Measurements from ENCODE around the gene TRIM62. TPM values are rescaled to one million over a fixed set of nuclear protein-coding genes. Genes with fewer than 3 reads are reported as not detected.

The TRIM62 gene
- 16.1 TPM for total RNA-seq

DNA sequence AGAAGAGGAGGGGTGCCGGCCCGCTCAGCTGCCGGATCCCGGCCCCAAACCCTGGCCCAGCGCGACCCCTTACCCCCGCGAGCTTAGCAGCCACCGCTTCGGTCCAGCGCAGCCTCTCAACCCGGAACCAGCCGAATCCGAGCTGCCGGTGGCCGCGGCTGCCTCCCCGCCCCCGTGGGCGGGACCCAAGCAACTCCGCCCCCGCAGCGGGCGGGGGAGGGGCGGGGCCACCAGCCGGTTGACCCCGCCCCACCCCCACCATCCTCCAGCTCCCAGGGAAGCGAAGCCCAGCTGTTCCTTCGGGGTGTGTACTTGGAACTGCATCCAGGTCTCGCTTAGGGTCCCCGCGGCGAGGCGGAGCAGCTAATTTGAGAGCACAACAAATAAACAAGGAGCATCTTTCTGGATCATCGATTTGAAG, at the start of gene TRIM62:
Gene TRIM62, minus strand, starts transcription at position 123 of the 421 bp plus-strand sequence. CDS start 611 bp downstream, outside the sequence.
- DNase-seq (ENCODE audit: low spot score), result peak; percentile 87

DNA sequence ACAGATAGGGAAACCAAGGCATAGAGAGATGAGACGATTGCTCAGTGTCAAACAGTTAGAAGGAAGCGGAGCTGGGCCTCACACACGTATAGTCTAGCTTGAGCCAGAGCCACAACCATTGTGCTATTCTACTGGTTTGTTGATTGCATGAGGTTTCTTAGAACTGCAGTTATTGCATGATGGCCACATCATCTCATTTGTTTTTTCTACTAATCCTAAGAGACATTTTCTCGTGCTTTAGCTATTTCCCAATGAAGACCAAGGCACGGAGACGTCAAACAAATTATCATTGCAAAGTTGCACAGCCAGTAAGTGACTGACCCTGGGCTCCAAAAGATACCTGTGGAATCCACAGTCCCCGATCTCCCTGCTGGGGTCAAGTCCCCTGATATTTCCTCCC, 49.3 kb upstream of the TRIM62 start:
- no peak for DNase-seq (ENCODE audit: low spot score)

DNA sequence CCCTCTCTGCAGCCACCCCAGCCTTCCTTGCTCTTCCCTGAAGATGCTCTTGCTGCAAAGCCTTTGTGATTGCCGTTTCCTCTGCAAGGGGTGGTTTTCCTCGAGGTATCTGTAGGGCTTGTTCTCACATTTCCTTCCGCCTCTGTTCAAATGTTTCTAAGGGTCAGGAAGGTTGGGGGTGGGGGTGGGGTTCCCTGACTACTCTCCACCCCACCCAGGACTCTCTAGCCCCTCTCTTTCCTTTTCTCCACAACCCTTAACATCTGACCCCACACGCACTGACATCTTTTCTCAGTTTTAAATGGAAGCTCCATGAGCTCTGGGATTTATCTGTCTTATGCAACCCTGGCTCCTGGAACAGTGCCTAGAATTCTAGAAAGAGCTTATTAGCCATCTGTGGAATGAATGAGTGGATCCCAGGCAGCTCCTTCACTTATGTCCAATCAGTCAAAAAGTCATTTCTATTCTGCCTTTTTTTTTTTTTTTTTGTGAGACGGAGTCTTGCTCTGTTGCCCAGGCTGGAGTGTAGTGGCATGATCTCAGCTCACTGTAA, 47.2 kb upstream of the TRIM62 start:
- DNase-seq (ENCODE audit: low spot score), result peak; percentile 53

DNA sequence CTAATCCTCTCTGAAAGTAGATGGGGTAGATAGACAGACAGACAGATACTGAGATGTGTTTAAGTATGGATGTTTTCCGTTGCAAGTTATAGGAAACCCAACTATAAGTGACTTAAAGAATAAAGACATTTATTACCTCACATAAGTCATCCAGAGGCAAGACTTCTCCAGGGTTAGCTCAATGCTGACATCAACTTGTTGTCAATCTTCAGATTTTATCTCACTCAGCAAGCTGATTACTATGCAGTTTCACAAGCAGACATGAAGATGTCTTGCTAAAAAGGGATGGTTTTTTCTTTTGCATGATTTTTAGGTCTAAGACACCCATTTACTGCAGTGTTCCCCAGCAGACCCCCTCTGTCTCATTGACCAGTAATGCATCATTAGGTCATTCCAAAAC, 43.7 kb upstream of the TRIM62 start:
- DNase-seq (ENCODE audit: low spot score), result no peak

DNA sequence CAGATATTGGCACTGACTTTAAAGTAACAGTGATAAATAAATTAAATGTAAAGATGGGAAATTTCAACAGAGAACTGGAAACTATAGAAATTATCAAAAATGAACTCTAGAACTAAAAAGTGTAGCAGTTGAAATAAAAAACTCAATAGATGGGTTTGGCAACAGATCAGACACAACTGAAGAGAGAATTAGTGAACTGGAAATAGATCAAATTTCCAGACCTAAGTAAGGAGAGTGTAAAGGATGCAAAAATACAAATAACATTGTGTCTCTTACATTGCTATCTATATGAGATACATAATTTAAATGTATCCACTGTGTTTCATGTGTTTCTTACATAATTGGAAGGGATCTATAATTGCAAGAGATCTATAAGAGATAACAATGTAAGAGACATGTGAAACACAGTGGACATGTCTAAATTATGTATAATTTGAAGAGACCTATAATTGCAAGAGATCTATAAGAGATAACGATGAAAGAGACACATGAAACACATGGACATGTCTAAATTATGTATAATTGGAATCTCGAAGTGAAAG, 42.4 kb upstream of the TRIM62 start:
- no peak for DNase-seq (ENCODE audit: low spot score)

DNA sequence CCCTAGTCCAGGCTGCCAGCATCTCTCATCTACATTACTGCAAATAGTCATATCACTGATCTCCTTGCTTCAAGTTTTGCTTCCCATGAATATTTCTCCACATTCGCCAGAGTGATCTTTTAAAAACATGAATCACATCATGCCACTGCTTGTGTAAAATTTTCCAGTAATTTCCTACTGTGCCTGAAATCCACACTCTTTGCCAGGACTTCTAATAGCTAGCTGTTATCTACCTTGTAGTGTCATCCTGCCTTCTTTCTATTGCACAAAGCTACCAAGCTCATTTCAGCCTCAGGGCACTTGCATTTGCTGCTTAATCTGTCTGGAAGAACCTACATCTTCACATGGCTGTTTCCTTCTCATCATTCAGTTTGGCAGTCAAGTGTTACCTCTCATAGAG, 40.5 kb upstream of the TRIM62 start:
- no peak for DNase-seq (ENCODE audit: low spot score)

DNA sequence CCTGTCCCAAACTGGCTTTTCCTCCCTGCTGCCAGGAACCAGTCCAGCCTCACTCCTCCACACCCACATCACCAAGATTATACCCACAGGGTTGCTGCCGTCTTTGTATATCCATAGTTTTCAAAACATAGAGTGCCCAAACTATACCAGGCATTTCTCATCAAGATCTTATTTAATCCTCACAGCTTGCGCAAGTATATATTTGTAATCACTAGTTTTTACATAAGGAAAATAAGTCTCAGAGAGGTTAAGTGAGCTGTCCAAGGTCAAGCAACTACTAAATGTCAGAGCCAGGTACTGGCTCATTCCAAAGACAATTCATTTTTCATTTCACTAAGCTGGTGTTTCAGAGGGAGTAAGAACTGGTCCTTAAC, 39.5 kb upstream of the TRIM62 start:
- DNase-seq (ENCODE audit: low spot score), result no peak

DNA sequence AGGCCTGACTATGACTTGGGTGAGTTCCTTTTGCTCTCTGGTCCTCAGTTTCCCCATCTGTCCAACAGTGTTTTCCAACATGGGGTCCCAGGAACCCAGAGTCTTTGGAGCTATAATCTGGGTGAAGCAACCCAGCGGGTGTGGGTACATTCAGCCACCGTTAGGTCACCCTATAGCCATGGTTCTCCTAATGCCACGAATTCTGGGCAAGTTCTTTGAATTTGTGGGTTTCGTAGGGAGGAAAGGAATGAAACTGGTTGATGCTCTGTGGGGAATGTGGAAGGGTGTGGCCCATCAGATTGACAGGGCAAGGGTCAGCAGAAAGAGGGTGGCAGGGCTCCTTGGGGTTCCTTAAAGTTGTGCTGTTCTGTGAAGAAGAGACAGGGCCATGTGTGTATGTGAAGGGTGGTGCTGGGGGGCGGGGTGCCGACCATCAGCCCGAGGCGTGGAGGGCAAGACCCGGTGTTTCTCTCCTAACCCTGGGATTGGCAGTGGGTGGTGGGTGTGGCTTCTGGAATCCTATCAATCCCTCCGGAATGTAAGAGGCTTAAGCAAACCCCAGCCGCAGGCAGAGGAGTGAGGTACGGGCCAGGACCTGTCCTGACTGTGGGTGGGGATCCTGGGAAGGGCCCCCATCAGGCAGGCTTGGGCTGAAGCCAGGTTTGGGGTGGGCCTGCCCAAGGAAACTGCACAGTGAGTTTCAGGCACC, 39.0 kb upstream of the TRIM62 start:
- DNase-seq (ENCODE audit: low spot score), result peak; percentile 78

DNA sequence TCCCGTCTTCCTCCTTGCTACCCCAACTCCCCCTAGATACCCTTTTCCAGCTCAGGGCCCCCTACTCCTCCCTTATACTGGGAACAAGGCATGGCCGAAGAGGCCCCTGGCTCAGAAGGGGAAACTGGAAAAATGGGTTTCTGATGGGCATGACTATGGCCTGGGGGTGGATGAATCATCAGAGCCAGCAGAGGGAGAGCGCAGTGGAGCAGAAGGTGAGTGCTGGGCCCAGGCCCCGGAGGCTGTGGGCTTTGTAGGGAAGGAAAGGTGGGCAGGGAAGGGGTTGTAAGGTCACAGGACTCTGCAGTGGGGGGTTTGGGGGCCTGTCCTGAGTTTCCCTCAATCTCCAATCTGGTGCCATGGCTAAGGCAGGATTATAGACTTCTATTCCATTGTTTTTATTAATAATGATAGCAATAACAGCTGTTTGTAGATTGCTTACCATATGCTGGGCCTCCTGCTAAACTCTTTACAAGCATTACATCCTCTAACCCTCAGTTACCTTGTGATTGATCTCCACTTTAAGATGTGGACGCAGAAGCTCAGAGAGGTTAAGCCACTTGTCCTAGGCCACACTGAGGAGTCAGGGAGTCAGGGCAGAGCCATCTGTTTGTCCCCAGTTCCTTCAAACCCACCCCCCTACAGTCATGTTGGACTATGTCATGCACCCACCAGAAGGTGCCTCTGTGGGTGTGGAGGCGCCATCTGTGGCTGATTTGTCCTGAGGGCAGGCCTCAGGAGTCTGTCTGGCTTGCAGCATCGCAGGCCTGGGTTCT, 38.2 kb upstream of the TRIM62 start:
- peak; percentile 64 for DNase-seq (ENCODE audit: low spot score)

DNA sequence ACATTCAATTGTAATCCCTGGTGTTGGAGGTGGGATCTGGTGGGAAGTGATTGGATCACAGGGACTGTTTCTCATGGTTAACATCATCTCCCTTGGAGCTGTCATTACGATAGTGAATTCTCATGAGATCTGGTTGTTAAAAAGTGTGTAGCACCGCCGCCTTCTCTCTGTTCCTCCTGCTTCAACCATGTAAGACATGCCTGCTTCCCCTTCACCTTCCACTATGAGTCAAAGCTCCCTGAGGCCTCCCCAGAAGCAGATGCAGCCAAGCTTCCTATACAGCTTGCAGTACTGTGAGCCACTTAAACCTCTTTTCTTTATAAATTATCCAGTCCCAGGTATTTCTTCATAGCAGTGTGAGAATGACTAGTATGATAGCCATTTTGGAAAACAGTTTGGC, 30.1 kb upstream of the TRIM62 start:
- no peak for DNase-seq (ENCODE audit: low spot score)

DNA sequence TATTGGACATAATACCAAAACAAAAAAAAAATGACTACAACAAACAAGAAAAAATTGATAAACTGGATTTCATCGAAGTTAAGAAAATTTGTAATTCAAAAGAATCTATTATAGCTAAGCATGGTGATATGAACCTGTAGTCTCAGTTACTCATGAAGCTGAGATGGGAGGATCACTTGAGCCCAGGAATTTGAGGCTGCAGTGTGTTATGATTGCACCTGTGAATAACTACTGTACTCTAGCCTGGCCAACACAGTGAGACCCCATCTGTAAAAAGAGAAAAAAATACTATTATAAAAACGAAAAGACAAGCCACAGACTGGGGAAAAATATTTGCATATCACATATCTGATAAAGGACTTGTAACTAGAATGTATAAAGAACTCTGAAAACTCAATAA, 24.5 kb upstream of the TRIM62 start:
- DNase-seq (ENCODE audit: low spot score), result no peak

DNA sequence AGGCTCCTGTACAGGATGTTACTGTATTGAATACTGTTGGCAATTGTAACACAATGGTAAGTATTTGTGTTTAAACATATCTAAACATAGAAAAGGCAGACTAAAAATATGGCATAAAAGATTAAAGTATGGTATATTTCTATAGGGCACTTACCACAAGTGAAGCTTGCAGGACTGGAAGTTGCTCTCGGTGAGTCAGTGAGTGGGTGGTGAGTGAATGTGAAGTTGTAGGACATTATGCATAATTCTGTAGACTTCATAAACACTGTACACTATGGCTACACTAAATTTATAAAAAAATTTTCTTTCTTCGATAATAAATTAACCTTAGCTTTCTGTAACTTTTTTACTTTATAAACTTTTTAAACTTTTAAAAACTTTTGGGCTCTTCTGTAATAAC, 13.7 kb upstream of the TRIM62 start:
- DNase-seq (ENCODE audit: low spot score), result no peak

DNA sequence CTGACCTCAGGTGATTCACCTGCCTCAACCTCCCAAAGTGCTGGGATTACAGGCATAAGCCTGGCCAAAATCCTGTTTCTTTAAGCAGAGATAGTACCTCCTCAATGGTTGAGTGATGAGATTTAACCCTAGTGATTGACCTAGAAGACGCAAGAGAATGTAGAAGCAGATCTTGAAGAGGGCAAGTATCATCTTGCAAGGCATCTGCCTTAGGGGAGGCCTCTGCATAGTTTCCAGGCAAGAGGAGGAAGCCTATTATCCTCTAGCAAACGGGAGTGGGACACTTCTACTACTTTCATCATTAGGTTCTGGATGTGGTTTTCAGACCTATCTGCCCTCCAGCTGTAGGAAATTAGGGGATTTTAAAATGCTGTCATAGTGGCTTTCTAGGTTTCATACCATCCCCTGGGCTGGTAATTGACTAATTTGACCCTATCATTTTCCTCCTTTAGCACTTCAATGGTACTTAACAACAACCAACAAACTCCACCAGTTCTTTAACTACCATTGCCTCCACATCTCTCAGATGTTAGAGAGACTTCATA, 10.0 kb upstream of the TRIM62 start:
- DNase-seq (ENCODE audit: low spot score), result no peak

DNA sequence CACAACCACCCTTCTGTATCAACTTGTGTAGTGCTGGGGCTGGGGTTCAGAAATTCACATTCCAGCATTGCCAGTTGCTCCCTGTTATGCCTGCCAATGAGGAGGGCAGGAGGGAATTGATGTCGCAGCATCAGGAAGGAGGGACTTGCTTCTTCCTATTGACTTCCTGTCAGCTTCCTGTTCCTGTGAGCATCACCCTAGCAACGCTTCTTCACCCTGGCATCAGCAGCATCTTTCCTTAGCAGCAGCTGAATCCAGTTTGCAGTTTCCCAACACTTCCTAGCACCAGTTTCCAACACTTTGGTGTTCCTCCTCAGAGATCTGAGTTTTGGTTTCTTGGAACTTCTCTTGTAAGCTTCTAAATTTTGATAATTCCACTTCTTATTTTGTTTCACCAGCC, 8.9 kb upstream of the TRIM62 start:
- DNase-seq (ENCODE audit: low spot score), result no peak

DNA sequence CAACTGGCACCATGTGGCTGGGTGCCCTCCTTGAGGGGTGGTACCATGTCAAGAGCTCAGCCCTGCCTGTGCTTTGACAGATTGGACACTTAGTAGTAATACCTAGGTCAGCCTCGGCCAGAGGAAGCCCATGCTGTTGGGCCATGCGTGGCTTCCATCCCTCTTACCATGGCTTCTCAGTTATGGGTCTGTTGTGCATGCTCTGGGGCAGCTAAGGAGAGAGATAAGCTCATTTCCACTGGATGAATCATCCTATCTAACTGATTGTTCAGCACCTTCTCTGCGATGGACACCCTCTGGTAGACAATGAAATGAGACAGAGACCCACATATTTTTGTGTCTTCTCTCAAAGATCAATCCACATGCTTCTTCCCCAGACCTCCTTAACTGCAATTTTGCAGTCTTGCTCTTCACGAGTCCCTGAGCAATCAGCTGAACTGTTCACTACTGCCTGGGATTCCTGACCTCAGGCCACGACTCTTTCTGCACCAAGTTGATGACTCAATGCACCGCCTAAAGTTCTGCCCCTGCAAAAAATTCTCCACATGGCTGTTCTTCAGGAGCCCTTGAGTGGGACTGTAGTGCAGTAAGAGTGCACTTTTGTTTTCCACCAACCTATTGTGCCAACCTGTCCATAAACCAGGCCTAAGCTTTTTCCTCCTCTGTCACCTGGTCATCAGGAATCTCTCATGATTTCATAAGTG, 6.9 kb upstream of the TRIM62 start:
- DNase-seq (ENCODE audit: low spot score), result no peak

DNA sequence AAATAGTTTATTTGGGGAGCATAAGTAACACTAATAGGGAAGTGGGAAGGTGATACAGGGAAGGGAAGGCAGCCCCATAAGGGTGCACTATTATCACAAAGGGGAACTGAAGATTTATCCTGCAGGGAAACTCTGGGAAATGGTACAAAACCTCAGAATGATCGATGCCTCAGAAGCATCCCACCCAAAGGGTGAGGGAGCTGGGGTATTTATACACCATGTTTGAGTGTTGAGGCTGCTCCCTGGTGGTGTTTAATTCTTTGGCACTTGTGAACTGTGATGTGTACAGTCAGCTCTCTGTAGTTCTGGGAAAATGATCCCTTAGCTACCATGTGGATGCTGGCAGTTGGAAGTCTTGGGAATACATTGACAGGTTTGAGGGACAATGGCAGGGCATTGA, 5.1 kb upstream of the TRIM62 start:
- no peak for DNase-seq (ENCODE audit: low spot score)

DNA sequence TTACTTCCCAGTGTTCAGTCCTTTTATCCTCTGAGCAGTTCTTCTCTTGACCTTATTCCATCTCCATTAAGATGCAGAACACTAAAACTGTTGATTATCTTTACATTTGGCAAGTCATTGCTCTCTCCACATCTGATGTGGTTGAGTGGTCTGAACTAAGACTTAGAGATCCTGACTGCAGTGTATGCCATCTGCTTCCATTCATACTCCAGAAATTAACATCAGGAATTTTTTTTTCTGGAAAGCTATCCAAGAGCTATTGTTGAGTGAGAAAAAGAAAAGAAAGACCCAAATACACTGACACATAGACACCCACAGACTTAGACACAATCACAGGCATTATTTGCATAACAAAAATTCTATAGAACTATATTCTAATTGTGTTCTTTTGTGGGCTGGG, 3.7 kb upstream of the TRIM62 start:
- no peak for DNase-seq (ENCODE audit: low spot score)

DNA sequence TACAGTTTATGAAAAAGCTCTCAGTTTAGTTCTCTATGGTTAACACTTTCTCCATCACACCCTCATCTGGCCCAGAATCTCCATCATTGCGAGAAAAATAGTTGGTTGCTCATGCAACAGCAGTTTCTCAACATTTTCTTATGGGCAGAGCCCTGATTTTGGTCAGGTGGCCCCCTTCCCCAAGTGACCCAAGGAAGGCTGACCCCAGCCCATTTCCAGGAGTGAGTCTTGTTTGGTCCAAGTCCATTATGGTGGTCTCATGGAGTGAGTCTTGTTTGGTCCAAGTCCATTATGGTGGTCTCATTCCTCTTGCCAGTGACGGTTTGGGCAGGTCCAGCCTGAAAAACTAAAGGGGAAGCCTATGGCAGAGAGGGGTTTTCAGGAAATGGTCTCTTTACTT, 1.5 kb upstream of the TRIM62 start:
- no peak for DNase-seq (ENCODE audit: low spot score)

DNA sequence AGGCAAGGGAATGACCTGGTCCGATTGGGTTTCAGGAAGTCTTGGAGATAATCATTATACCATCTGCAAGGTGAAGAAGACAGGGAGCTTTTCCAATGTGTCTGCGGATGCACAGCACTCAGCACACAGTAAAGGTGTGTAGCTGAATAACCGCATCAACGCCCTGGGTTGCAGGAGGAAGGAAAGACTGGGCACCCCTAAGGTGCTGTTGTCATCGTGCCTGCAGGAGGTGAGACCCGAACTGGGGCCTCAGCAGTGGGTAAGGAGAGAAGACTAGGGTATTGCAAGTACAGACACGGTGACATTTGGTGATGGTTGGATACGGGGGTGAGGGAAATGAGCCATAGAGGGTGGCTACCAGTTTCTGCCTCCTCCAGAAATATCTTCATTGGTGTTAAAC, 1.1 kb upstream of the TRIM62 start:
- no peak for DNase-seq (ENCODE audit: low spot score)

DNA sequence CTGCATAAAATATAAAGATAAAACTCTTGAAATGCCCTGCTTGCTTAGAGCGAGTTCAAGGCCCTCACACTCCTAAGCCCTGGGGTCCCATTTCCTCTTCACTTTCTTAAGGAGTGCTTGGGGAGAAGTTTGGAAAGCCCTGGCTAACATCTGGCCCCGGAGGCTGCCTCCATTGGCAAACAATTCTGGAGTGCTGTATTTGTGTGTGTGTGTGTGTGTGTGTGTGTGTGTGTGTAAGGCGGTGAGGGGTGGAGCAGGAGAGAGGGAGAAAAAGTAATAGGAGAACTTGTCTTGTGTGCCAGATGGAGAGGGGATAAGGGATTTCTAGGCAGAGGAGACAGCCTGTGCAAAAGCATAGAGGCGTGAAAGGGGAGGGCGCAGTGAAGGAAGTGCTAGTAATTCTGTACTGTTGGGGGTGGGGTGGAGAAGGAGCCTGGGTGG, 578 bp upstream of the TRIM62 start:
- no peak for DNase-seq (ENCODE audit: low spot score)

DNA sequence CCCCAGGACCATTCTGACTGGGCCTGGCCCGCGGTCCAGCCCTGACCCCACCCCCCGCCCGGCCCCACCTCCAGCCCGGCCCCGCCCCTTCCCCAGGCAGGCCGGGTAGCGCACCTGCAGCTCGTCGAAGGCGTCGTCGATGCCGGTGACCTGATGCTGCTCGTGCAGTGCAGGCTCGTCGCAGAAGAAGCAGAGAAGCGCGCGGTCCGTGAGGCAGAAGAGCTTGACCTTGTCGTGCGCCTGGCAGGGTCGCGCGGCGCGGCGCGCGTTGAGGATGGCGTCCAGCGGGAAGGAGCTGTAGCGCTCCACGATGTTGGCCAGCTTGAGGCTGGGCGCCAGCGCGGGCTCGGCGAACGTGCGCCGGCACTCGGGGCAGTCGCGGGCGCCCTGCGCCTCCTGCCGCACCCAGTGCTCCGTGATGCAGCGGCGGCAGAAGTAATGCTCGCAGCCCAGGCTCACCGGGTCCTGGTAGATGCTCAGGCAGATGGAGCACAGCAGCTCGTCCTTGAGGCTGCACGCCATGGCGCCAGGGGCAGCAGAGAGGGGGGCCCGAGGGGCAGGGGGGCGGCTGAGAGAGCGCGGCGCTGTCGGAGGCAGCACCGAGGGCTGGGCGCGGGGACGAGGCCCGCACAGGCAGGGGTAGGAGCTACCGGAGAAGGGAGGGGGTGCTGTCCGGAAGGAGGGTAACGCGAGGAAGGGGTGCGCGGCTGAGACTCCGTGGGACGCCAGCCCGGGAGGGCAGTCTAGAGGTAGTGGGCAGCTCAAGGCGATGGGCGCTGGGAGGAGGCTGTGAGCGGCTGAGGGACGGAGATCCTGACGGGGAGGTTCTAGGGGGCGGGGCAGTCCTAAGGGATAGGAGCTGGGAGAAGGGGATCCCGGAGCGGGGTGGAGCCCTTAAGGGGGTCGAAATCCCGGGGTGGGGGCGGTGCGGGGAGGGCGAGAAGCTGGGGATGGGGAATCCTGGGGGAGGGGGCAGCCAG, 642 bp downstream of the TRIM62 start:
- DNase-seq (ENCODE audit: low spot score), result peak; percentile 65

Measured in ureter (tissue), 1 donor.